Activated CD8-positive, alpha-beta memory T cell treated with anti-CD3 and anti-CD28 coated beads for 36 hours (primary cell): ENCODE results near the gene RAB11A. TPM values are rescaled to one million over a fixed set of nuclear protein-coding genes. Genes with fewer than 3 reads are reported as not detected.

Experiments
- CTCF ChIA-PET: fragments of 350-600 bp; sonication (Branson Sonifier 250); formaldehyde crosslinking; loops from one replicate; lab custom pipeline; 2021; ENCODE audit warnings: antibody characterized with exemption; lab: Charles Lee
- POLR2A ChIA-PET: fragments of 350-600 bp; sonication (Branson Sonifier 250); formaldehyde crosslinking; loops from one replicate; lab custom pipeline; 2021; ENCODE audit warnings: antibody characterized with exemption; lab: Charles Lee
- total RNA-seq, 2 experiments: library from RNA; stranded (reverse); gene quantifications; one replicate each; pipeline ENCODE4 v1.2.3, GENCODE V29; 2021

RAB11A gene
- 100 to 1,000 TPM; 139 to 143 TPM for total RNA-seq

DNA sequence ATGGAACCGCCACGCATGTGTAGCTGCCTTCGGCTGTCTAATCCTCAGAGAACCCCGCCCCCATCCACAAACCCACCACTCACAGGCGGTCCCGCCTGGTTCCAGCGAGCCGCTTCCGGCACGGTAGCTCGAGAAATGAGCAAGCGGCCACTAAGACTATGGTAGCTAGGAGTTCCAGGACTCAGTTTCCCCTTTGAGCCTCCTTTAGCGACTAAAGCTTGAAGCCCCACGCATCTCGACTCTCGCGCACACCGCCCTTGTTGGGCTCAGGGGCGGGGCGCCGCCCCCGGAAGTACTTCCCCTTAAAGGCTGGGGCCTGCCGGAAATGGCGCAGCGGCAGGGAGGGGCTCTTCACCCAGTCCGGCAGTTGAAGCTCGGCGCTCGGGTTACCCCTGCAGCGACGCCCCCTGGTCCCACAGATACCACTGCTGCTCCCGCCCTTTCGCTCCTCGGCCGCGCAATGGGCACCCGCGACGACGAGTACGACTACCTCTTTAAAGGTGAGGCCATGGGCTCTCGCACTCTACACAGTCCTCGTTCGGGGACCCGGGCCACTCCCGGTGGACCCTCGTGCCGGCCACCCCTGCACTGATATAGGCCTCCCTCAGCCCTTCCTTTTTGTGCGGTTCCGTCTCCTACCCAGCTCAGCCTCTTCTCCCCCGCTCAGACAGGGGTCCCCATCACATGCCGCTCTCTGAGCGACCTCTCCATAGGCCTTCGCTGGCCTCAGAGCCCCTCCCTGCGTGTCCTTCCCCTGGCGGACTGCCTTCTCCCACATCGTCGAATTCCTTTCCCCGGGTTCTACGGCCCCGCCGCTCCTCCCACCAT is at the start of gene RAB11A:
TSS of gene RAB11A (plus strand) at position 366 of the 828 bp plus-strand sequence. CDS start at position 461, 95 bp downstream.
- ChIA-PET POLR2A (interaction anchor here (0.5 to 1.9 kb wide), 5 partner anchors 11 to 258 kb away, joined by 3 to 9 read pairs (median 5); partner anchors contain the start of genes DENND4A and INTS14), CTCF (interaction anchor here (0.7 to 3.2 kb wide), 9 partner anchors 9 to 75 kb away, joined by 3 to 14 read pairs (median 3); no protein-coding TSS in a partner anchor)

DNA sequence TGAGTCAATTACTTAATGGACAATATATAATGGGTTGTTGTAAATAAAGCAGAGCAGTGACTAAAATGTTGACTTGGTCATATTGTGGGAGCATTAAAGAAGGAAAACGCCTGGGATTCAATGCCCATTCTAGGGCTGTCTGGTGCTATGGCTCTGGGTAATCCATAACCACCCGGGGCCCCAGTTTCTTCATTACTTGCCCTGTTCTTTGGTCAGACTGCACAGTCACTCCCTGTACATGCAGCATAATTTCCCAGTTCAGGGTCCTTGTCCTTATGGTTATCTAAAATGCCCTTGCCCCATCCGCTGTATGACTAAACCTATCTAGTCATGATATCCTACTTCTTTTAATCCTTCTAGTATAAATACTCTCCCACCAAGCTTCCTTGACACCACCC is 49.7 kb upstream of the RAB11A start:
- ChIA-PET POLR2A (interaction anchor here (1.3 to 2.7 kb wide), 2 partner anchors 13 to 28 kb away, joined by 4 to 12 read pairs; partner anchors contain the start of gene DENND4A), CTCF (interaction anchor here (1.2 to 1.6 kb wide), 2 partner anchors 10 to 28 kb away, joined by 3 to 7 read pairs; partner anchors contain the start of gene DENND4A)

DNA sequence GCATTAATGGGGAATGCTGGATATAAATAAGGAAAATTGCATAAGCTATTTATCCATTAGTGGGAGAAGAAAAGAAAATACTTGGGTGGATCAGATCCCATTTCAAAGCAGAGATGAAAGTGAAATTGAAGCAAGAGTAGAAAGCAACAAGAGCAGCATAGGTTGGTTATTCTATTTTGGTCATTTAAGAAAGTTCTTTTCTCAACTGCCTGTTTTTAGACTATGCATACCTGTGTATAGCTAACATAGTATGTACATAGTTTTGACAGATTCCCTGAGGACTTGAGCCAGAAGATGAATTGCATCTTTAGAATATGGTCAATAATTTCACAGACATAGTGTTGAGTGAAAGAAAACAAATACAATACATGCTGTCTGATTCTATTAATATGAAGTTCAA is 48.2 kb upstream of the RAB11A start:
- POLR2A ChIA-PET, result interaction anchor here (0.9 kb wide), 1 partner anchor 12 kb away, joined by 3 read pairs; no protein-coding TSS in a partner anchor
- CTCF ChIA-PET, result interaction anchor here (0.9 kb wide), 1 partner anchor 16 kb away, joined by 3 read pairs; no protein-coding TSS in a partner anchor

DNA sequence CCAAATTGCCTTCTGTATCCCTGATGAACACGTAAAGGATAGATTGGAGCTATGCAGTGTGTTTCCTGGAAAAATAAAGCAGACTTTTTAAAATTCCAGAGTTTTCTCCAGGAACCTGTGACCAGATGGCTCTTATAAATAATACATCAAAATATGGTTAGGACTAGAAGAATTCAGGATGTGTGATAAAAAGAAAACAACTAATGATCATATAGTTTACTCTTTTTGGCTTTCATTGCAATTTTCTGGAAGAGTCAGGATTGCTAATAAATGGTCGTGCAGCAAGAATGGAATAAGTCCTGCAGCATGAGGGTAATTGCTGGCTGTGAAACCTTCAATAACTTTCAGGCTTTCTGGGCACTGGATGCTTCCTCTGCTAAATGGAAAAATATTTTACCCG is 47.0 kb upstream of the RAB11A start:
- CTCF ChIA-PET, result interaction anchor here (1.6 kb wide), 1 partner anchor 34 kb away, joined by 3 read pairs; no protein-coding TSS in a partner anchor
- POLR2A ChIA-PET, result no interaction called here

DNA sequence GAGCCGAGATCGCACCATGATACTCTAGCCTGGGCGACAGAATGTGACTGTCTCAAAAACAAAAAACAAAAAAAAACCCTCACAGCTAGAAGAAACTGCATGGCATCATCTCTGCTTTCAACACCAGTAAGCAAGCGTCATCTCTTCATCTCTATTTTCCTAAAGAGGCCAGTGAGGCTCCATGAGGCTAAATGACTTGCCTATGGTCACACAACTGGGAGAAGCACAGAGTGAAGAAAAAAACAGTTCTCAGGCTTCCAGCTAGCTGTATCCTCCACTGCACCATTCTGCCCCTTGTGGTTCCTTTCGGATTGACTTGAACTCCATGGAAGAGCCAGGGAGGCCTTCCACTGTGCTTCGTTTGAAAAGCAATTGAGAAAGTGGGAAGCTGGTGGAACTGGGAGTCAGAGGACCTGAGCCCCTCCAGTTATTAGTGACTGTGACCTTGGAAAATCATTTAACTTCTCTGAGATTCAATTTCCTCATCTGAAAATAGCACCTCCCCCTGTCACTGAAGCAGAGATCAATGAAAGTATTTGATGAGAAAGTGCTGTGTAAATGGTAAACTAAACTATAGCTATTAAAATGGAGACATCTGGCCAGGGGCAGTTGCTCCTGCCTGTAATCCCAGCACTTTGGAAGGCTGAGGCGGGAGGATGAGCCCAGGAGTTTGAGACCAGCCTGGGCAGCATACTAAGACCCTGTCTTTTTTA is 45.1 kb upstream of the RAB11A start:
- POLR2A ChIA-PET, result interaction anchor here (1.2 kb wide), 1 partner anchor 32 kb away, joined by 3 read pairs; the partner anchor contains the start of gene DENND4A
- CTCF ChIA-PET, result interaction anchor here (1.3 to 1.6 kb wide), 2 partner anchors 32 to 34 kb away, joined by 3 read pairs; no protein-coding TSS in a partner anchor

DNA sequence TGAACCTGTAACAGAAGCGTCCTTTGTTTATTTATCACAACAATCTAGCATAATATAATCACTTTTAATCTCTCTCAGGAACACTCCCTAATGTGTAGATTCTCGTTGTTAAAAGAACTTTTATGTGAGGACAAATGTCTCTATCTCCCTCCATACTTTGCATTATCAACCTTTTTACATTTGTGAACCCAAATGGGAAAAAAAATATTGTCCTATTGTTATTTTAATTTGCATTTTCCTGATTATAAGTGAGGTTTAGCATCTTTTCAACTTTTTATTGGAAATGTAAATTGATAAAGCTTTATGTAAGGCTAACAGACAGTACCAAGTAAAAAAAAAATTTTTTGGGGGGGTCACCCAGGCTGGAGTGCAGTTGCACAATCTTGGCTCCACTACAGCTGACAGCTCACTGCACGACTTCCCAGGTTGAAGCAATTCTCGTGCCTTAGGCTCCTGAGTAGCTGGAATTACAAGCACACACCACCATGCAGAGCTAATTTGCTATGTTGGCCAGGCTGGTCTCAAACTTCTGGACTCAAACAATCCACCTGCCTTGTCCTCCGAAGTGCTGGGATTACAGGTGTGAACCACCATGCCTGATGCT is 44.2 kb upstream of the RAB11A start:
- POLR2A ChIA-PET, result no interaction called here

DNA sequence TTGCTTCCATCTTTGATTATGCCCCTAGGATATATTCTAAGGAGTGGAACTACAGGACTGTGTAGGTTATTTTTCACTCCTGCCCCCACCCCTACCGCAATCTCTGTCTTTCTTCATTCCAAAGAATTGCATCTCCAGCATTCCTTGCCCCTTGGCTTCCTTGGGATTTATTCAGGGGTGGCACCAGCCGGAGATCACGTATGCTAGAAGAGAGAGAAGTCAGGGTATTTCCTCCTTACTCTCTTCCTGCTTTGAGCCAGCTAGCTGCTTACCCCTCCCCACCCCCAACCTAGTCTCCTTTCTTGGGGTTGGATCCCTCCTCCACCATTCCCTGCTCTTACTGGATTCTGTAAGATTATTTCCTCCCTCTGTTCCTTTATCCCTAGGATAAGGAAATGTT is 42.2 kb upstream of the RAB11A start:
- ChIA-PET CTCF (interaction anchor here (0.8 kb wide), 1 partner anchor 189 kb away, joined by 3 read pairs; no protein-coding TSS in a partner anchor), POLR2A (no interaction called here)

More for the DNA sequence above, 44.2 kb upstream of the RAB11A start:
- CTCF ChIA-PET, result no interaction called here

DNA sequence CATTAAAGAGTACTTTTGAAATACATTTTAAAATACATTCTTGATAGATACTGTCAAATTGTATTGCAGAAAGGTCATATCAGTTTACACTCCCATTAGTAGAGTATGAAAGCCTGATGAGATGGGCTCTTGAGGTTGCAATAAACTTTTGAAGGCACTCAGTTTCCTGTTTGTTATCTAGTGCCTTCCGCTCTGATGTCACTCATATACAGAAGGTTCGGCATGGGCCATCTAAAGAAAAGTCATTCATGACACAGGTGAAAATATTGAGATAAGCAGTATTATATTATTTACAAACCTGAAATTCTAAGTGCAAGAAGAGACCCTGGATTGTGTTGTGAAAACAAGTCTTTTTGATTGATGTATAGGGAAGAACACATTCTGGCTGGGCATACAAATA is 40.7 kb upstream of the RAB11A start:
- ChIA-PET POLR2A (interaction anchor here (1.3 kb wide), 1 partner anchor 37 kb away, joined by 6 read pairs; the partner anchor contains the start of gene DENND4A), CTCF (interaction anchor here (0.5 to 1.3 kb wide), 3 partner anchors 11 to 296 kb away, joined by 3 to 4 read pairs (median 4); no protein-coding TSS in a partner anchor)

DNA sequence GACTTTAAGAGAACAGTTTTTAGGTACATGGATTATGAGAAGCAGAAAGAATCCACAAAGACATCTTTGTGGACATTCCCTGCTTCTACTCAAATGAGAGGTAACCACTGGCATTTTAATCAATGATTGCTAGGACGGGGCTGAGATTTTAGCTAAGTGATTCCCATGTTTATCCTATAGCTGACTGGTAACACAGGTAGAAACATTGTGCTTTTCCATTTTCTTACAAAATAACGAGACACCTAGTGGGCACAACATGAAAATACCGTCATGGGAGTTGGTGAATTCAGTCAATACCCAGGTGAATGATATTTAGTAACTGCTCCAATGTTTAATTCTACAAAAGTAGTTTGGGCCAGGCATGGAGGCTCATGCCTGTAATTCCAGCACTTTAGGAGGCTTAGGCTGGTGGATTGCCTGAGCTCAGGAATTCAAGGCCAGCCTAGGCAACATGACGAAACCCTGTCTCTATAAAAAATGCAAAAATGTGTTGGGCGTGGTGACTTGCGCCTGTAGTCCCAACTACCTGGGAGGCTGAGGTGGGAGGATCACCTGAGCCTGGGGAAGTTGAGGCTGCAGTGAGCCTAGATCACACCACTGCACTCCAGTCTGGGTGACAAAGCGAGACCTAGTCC is 40.0 kb upstream of the RAB11A start:
- POLR2A ChIA-PET, result interaction anchor here (1.3 kb wide), 1 partner anchor 38 kb away, joined by 6 read pairs; the partner anchor contains the start of gene DENND4A
- CTCF ChIA-PET, result interaction anchor here (0.5 to 1.3 kb wide), 3 partner anchors 12 to 297 kb away, joined by 3 to 4 read pairs (median 4); no protein-coding TSS in a partner anchor

DNA sequence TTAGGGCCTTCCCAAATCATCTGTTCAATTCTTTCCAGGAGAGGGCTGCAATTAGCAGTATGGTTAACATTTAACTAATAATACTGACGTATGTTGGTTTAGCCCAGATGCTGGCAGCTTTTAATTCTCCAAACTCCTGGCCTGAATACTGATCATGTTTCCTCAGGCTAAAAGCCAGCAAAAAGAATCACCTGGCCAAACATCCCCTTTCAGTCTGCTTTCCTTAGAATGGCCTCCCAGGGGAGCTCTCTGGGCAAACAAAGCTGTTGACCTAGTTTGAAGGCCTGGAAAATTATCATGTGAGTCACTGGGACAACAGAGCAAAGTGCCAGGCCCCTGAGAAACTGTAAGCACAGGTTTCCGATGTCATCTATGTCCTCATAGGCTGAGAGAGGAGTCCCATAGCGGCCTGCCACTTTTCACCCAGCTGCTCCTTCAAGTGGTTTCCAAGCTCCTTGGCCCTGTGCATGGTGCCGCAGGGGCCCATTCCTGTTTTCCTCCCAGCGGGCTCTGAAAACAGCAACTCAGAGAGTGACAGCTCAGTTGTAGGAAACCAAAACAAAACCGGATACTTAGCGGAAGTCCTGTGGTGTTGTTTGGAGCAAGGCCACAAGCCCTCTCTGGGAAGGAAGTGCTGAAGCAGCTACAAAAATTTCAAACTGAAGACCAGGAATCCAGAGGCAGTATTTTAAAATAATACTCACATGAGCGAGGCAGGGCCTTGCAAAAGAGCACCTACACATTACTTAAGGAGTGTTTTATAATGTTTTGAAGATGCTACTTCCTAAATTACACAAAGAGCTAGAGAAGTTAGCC is 36.5 kb upstream of the RAB11A start:
- CTCF ChIA-PET, result interaction anchor here (0.9 to 2.1 kb wide), 7 partner anchors 16 to 50 kb away, joined by 3 to 7 read pairs (median 3); partner anchors contain the start of gene RAB11A
- POLR2A ChIA-PET, result interaction anchor here (0.6 to 1.2 kb wide), 5 partner anchors 12 to 133 kb away, joined by 3 to 7 read pairs (median 4); partner anchors contain the start of gene DENND4A

DNA sequence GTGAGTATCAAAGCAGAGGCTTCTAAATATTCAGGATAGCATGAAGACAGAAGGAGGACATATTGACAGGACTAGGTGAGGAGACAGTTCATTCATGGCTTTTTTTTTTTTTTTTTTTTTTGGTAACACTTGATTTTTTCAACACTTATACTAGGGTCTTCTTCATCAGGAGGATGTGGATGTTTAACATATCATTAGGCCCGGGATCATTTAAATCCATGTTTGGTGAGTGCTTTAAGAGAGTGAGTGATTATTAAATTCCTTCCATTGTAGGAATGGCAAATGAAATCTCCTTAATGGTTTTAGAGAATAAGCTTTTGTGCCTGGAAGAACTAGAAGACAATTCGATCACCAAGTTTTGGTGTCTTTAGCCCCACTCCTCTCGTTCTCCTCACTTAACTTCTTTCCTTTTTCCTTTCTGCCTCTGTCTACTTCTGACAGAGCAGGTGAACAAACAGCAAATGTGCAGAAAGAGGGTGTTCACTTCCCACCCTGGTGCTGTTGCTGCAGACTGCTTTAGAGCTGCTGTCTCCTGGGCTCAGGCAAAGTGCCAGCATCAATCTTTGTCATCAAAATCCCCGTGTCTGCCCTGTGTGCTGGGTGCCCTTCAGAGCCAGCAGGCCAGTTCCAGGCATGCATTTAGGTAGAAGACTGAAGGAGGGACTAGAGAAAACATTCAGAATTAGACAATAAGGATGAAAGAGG is 35.6 kb upstream of the RAB11A start:
- ChIA-PET POLR2A (interaction anchor here (0.6 to 1.2 kb wide), 5 partner anchors 13 to 133 kb away, joined by 3 to 7 read pairs (median 4); partner anchors contain the start of gene DENND4A), CTCF (interaction anchor here (1.0 to 2.1 kb wide), 3 partner anchors 21 to 35 kb away, joined by 3 to 7 read pairs (median 4); partner anchors contain the start of gene RAB11A)

DNA sequence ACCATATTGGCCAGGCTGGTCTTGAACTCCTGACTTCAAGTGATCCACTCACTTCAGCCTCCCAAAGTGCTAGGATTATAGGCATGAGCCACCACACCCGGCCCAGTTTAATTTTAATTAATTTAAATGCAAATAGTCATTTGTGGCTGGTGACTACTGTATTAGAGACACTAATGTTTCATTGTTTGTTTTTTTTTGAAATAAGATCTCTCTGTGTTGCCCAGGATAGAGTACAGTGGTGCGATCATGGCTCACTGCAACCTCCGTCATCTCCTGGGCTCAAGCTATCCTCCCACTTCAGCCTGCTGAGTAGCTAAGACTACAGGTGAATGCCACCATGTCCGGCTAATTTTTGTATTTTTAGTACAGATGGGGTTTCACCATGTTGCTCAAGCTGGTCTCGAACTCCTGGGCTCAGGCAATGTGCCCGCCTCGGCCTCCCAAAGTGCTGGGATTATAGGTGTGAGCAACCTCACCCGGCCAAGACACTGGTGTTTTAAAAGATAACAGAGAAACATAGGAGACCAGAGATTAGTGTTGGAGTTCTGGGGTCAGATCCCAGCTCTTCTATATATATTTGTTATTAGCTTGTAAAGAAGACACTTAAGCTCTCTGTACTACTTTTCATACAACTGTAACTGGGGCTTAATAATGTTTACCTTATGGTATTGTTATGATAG is 34.5 kb upstream of the RAB11A start:
- CTCF ChIA-PET, result interaction anchor here (2.1 kb wide), 1 partner anchor 28 kb away, joined by 7 read pairs; no protein-coding TSS in a partner anchor
- POLR2A ChIA-PET, result no interaction called here

DNA sequence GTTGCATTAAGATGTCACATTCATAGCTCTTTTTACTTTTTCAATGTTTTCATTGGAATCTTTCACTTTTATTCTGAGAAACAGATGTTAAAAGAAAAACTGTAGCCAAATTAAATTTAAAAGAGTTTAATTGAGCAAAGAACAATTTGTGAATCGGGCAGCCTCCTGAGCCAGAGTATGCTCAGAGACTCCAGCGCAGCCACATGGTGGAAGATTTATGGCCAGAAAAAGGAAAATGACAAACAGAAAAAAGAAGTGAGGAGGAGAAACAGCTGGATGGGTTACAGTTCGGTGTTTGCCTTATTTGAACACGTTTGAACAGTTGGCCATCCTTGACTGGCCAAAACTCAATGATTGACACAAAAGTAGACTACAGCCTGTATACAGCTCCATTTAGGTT is 33.8 kb upstream of the RAB11A start:
- CTCF ChIA-PET, result no interaction called here
- POLR2A ChIA-PET, result no interaction called here

DNA sequence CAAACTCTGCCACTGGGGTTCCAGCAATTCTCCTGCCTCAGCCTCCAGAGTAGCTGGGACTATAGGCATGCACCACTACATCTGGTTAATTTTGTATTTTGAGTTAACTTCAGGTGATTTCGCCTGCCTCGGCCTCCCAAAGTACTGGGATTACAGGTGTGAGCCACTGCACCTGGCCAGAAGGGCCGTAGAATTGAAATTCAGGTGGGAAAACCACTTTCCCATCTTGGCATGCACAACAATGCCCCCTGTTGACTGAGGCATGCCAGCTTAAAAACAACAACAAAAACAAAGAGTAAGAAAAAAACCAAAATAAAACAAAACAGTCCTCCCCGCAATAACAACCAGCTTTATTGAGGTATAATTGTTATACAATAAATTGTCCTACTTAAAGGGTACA is 32.6 kb upstream of the RAB11A start:
- ChIA-PET POLR2A (no interaction called here), CTCF (no interaction called here)
